Trophoblast cell (in vitro differentiated cells and primary cell): ENCODE data around the gene OBSL1.

Source experiments
- DNase-seq, 2 donors: peaks; one replicate each; pipeline ENCODE4 v3.0.0-alpha.2; 2016
- H2AFZ ChIP-seq: 2 replicates; pipeline ENCODE4 v1.6.1; 2013; ENCODE audit warnings: low read length, moderate library complexity, mild to moderate bottlenecking; ENCODE audit not compliant: insufficient read depth, poor library complexity
- H2AK5ac ChIP-seq: 2 replicates; pipeline ENCODE4 v1.6.1; 2013; ENCODE audit warnings: mild to moderate bottlenecking, low read length
- H2BK120ac ChIP-seq: 2 replicates; pipeline ENCODE4 v1.6.1; 2013; ENCODE audit warnings: low read length, mild to moderate bottlenecking, moderate library complexity; ENCODE audit not compliant: insufficient read depth, poor library complexity
- H2BK12ac ChIP-seq: 2 replicates; pipeline ENCODE4 v1.6.1; 2013; ENCODE audit warnings: mild to moderate bottlenecking, low read length, moderate library complexity
- H2BK5ac ChIP-seq: 2 replicates; pipeline ENCODE4 v1.6.1; 2013; ENCODE audit warnings: low read length, low read depth, moderate library complexity, mild to moderate bottlenecking; ENCODE audit not compliant: poor library complexity
- H3K14ac ChIP-seq: 2 replicates; pipeline ENCODE4 v1.6.1; 2013; ENCODE audit warnings: mild to moderate bottlenecking, low read length
- H3K18ac ChIP-seq: 2 replicates; pipeline ENCODE4 v1.6.1; 2013; ENCODE audit warnings: mild to moderate bottlenecking, low read length
- H3K23ac ChIP-seq: 2 replicates; pipeline ENCODE4 v1.6.1; 2013; ENCODE audit warnings: low read length
- H3K27ac ChIP-seq: 2 replicates; pipeline ENCODE4 v1.5.1; 2013; ENCODE audit warnings: low read depth, mild to moderate bottlenecking, inconsistent platforms, low read length, moderate library complexity
- H3K27me3 ChIP-seq: 2 replicates; pipeline ENCODE4 v1.6.1; 2013; ENCODE audit warnings: inconsistent platforms, mild to moderate bottlenecking, low read length, moderate library complexity; ENCODE audit not compliant: insufficient read depth
- H3K36me3 ChIP-seq, 2 experiments: 1 replicate in 1 of 2; 2 replicates in 1 of 2; pipeline ENCODE4 v1.6.1; 2013; ENCODE audit warnings: low read length in 2 of 2, mild to moderate bottlenecking in 2 of 2, moderate library complexity in 1 of 2; ENCODE audit not compliant: insufficient read depth in 2 of 2, control insufficient read depth in 1 of 2
- H3K4ac ChIP-seq: 2 replicates; pipeline ENCODE4 v1.6.1; 2013; ENCODE audit warnings: low read depth, mild to moderate bottlenecking, low read length, moderate library complexity
- H3K4me1 ChIP-seq, 2 experiments: 1 replicate in 1 of 2; 2 replicates in 1 of 2; pipeline ENCODE4 v1.6.1; 2013; ENCODE audit warnings: low read length in 2 of 2, mild to moderate bottlenecking in 2 of 2, moderate library complexity in 1 of 2; ENCODE audit not compliant: insufficient read depth in 2 of 2, control insufficient read depth in 1 of 2
- H3K4me2 ChIP-seq: 2 replicates; pipeline ENCODE4 v1.6.1; 2013; ENCODE audit warnings: inconsistent platforms, mild to moderate bottlenecking, low read length, moderate library complexity
- H3K4me3 ChIP-seq: 2 replicates; pipeline ENCODE4 v1.5.1; 2013; ENCODE audit warnings: mild to moderate bottlenecking, low read depth, low read length, inconsistent platforms
- H3K79me1 ChIP-seq: one replicate; pipeline ENCODE4 v1.6.1; 2013; ENCODE audit warnings: low read length
- H3K79me2 ChIP-seq: 2 replicates; pipeline ENCODE4 v1.6.1; 2013; ENCODE audit warnings: low read length, mild to moderate bottlenecking; ENCODE audit not compliant: control insufficient read depth, insufficient read depth, poor library complexity
- H3K9ac ChIP-seq: 2 replicates; pipeline ENCODE4 v1.6.1; 2013; ENCODE audit warnings: mild to moderate bottlenecking, low read length
- H3K9me3 ChIP-seq: 2 replicates; pipeline ENCODE4 v1.6.1; 2013; ENCODE audit warnings: low read depth, mild to moderate bottlenecking, control low read depth, inconsistent platforms, low read length; ENCODE audit not compliant: insufficient read depth
- H4K12ac ChIP-seq: 2 replicates; pipeline ENCODE4 v1.6.1; 2013; ENCODE audit warnings: low read depth, mild to moderate bottlenecking, low read length, moderate library complexity
- H4K8ac ChIP-seq: 2 replicates; pipeline ENCODE4 v1.6.1; 2013; ENCODE audit warnings: low read depth, mild to moderate bottlenecking, low read length, moderate library complexity
- H4K91ac ChIP-seq: one replicate; pipeline ENCODE4 v1.6.1; 2013; ENCODE audit warnings: low read depth, mild to moderate bottlenecking, low read length, moderate library complexity
- WGBS: extraction: QIAGEN DNeasy Blood & Tissue Kit; methylation state at CpG from one replicate; pipeline ENCODE4 v1.1.7; 2013; ENCODE audit warnings: missing lambda C conversion rate; ENCODE audit not compliant: insufficient read length, insufficient coverage; ENCODE audit errors: extremely low coverage; 5-methylcytosine and 5-hydroxymethylcytosine counted together

Gene OBSL1

GRCh38 chr2:219514196-219514761, 57.1 kb downstream of the OBSL1 start, which contains the start of gene ASIC4:
TSS of gene ASIC4 (plus strand) at chr2:219514482. CDS start at chr2:219514725, 243 bp downstream.
- no peak within 1 kb of the TSS for H2BK12ac ChIP-seq
- no peak within 1 kb of the TSS for H4K8ac ChIP-seq
- no peak within 1 kb of the TSS for H3K4me3 ChIP-seq
- no peaks in the 10 kb centered on the region for H3K79me2 ChIP-seq
- no peaks in the 10 kb centered on the region for H3K79me1 ChIP-seq
- H3K9me3 ChIP-seq: peaks cover 11% of the 10 kb centered on the region
- no CpG with 5 or more reads among the region's 31 CpGs for WGBS
- H2BK5ac ChIP-seq: no peak within 1 kb of the TSS
- H4K12ac ChIP-seq: no peak within 1 kb of the TSS
- H3K27me3 ChIP-seq: peaks cover 27% of the 10 kb centered on the region
- no peak within 1 kb of the TSS for H2AK5ac ChIP-seq
- peaks cover 0 to 6% of the 10 kb centered on the region in 2 experiments for H3K4me1 ChIP-seq
- H2BK120ac ChIP-seq: no peak within 1 kb of the TSS
- no peak within 1 kb of the TSS for H4K91ac ChIP-seq
- H3K14ac ChIP-seq: no peak within 1 kb of the TSS
- no peak within 1 kb of the TSS for H3K9ac ChIP-seq
- no peak within 1 kb of the TSS for H3K27ac ChIP-seq
- H3K23ac ChIP-seq: no peak within 1 kb of the TSS
- H3K18ac ChIP-seq: no peak within 1 kb of the TSS
- H2AFZ ChIP-seq: no peak within 1 kb of the TSS
- no peaks in the 10 kb centered on the region for H3K36me3 ChIP-seq
- no peak within 1 kb of the TSS for H3K4ac ChIP-seq
- no peak within 1 kb of the TSS for H3K4me2 ChIP-seq
- DNase-seq: peak in 1 of 2 donors; percentile 31

- Histone ChIP-seq H3K23ac (no peak overlapping the region), H3K18ac (no peak overlapping the region), H3K79me1 (no peaks in the 10 kb centered on the region), H3K4me2 (no peak overlapping the region), H4K8ac (no peak overlapping the region), H3K9me3 (peaks cover 11% of the 10 kb centered on the region), H3K27ac (no peak overlapping the region), H3K4me1 (peaks cover 0 to 6% of the 10 kb centered on the region in 2 experiments), H3K4me3 (no peak overlapping the region), H3K9ac (no peak overlapping the region), H2AK5ac (no peak overlapping the region), H4K91ac (no peak overlapping the region), H3K79me2 (no peaks in the 10 kb centered on the region), H3K4ac (no peak overlapping the region), H3K36me3 (no peaks in the 10 kb centered on the region), H2AFZ (no peak overlapping the region), H2BK120ac (no peak overlapping the region), H2BK12ac (no peak overlapping the region), H4K12ac (no peak overlapping the region), H2BK5ac (no peak overlapping the region), H3K14ac (no peak overlapping the region), H3K27me3 (peaks cover 27% of the 10 kb centered on the region)
- no peak for DNase-seq
- no CpG with 5 or more reads among the region's 4 CpGs for WGBS
These were observed 57.6 kb downstream of the OBSL1 start for GRCh38 chr2:219513787-219514186.

DNA sequence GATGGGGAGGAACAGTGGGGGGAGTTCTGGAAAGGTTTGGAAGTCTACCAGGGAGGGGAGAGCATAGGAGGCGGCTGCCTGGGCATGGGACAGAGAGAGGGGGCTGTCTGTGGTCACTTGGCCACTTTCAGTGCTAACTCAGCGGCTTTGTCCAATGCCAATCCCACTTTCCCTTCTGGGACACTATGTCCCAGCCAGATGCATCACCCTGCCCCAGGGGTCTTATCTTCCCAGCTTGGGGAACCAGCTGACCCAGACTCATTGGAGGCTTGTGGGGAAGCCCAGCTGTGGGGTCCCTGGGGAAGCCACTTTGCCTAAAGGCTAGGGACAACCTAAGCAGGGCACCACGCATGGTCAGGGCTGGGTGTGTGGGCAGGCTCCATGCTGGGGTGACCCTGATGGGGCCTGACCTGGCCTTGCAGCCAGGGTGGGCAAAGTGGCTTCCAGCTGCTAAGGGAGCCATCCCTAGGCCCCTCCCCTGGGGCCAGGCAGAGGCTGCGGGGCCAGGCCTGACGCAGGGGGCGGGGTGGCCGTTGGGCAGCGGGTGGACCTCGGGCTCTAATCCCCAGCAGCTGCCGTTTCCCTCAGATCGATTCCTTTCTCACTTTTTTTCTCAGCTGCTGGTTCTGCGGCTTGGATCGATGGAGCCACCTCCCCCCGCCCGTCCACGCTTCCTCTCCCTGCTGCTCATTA, 58.7 kb downstream of the OBSL1 start:
- Histone ChIP-seq H2AFZ (no peak overlapping the region), H3K36me3 (no peaks in the 10 kb centered on the region), H3K27ac (no peak overlapping the region), H3K4ac (no peak overlapping the region), H3K18ac (no peak overlapping the region), H3K27me3 (peaks cover 27% of the 10 kb centered on the region), H4K12ac (no peak overlapping the region), H2BK5ac (no peak overlapping the region), H3K9ac (no peak overlapping the region), H4K91ac (no peak overlapping the region), H3K4me3 (no peak overlapping the region), H3K23ac (no peak overlapping the region), H3K9me3 (peaks cover 11% of the 10 kb centered on the region), H3K14ac (no peak overlapping the region), H3K4me1 (peaks cover 0 to 6% of the 10 kb centered on the region in 2 experiments), H3K79me1 (no peaks in the 10 kb centered on the region), H3K4me2 (no peak overlapping the region), H4K8ac (no peak overlapping the region), H2BK120ac (no peak overlapping the region), H3K79me2 (no peaks in the 10 kb centered on the region), H2BK12ac (no peak overlapping the region), H2AK5ac (no peak overlapping the region)
- no peak for DNase-seq
- WGBS: no CpG with 5 or more reads among the region's 16 CpGs

DNA sequence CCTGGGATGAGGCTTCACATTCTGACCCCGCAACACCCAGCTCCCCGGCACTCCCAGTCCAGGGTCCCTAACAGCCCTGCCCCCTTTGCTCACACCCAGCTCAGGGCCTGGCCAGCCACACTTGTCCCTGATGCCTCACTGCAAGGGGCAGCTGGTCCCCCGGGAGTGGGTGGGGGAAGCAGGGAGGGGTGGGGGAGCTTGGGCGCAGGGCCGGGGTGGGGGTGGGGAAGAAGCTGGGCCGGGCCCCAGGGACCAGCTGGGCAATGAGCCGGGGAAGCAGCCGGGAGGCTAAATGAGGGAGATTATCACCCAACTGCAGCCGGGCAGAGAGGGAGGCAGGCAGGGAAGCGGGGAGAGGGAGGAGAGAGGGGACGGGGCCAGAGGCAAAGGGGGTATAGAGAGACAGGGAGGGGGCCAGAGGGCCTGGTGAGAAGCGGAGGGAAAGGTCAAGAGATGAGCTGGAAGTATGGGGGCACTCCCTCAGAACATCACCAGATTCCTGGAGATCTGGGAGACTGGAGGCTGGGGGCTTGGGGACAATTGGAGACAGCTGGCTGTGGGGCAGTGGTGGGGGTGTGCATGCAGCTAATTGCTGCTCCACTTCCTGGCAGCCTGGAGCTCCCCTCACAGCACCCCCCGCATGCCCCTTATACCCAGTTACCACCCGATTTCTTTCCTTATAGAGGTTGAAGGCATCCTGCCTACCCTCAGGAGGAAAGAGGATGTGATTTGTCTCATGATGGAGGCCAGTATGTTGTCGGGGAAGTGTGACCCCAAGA, 59.6 kb downstream of the OBSL1 start:
- Histone ChIP-seq H3K27me3 (peaks cover 27% of the 10 kb centered on the region), H3K79me2 (no peaks in the 10 kb centered on the region), H3K14ac (no peak overlapping the region), H3K18ac (no peak overlapping the region), H3K27ac (no peak overlapping the region), H3K23ac (no peak overlapping the region), H4K8ac (no peak overlapping the region), H3K4ac (no peak overlapping the region), H3K9me3 (peaks cover 11% of the 10 kb centered on the region), H2AK5ac (no peak overlapping the region), H2BK12ac (no peak overlapping the region), H2BK120ac (no peak overlapping the region), H4K12ac (no peak overlapping the region), H3K4me3 (no peak overlapping the region), H2BK5ac (no peak overlapping the region), H3K36me3 (peaks cover 6 to 7% of the 10 kb centered on the region in 2 experiments), H3K4me2 (no peak overlapping the region), H3K9ac (no peak overlapping the region), H3K4me1 (peaks cover 0 to 6% of the 10 kb centered on the region in 2 experiments), H4K91ac (no peak overlapping the region), H2AFZ (no peak overlapping the region), H3K79me1 (no peaks in the 10 kb centered on the region)
- WGBS: no CpG with 5 or more reads among the region's 15 CpGs
- no peak for DNase-seq
